ENCODE measurements around the gene TTLL7.

GRCh38 chr1:83827741-83828140 is 171.2 kb downstream of the TTLL7 start:
- no peak for TF ChIP-seq CTCF (IDR thresholded peaks at IDR 0.05; ENCODE audit: low read length)
- no peak for TF ChIP-seq EZH2 (IDR thresholded peaks at IDR 0.05; ENCODE audit: borderline replicate concordance, low read length)
